K562 treated with DMSO at 1 percent for 4 hours (cell line): ENCODE results near the gene NEDD4. TPM values are rescaled to one million over a fixed set of nuclear protein-coding genes. Genes with fewer than 3 reads are reported as not detected.

Experiments used
- total RNA-seq: library from RNA; unstranded; fragments of 300-600 nt; gene quantifications from 2 replicates; pipeline ENCODE4 v1.2.3, GENCODE V29; 2022; ENCODE audit not compliant: insufficient read depth

NEDD4 gene
- total RNA-seq, result 16.5 and 19.5 TPM in 2 replicates

GRCh38 chr15:55993111-55993803 lies at the start of gene NEDD4:
Gene NEDD4, minus strand, starts transcription at chr15:55993612. Its CDS starts 57 bp downstream, at chr15:55993555.

